Memory B cell (primary cell): ENCODE measurements around the gene MYRIP.

Source experiments
- ATAC-seq: fragments of 150-1000 bp; cut with Tn5 transposase; 2 replicates; pipeline ENCODE4 v1.10.0; 2021; ENCODE audit warnings: low read depth, mild to moderate bottlenecking, moderate library complexity
- DNase-seq, 2 donors: peaks; one replicate each; pipeline ENCODE4 v3.0.0; 2022; ENCODE audit warnings: low spot score in 2 of 2
- H3K27ac Mint-ChIP-seq: one replicate; pipeline ENCODE4 v1.8.0; 2022; ENCODE audit warnings: mild to moderate bottlenecking, moderate library complexity, mixed read lengths
- H3K27me3 Mint-ChIP-seq: one replicate; pipeline ENCODE4 v1.8.0; 2022; ENCODE audit warnings: mixed read lengths
- H3K36me3 Mint-ChIP-seq: one replicate; pipeline ENCODE4 v1.8.0; 2022; ENCODE audit warnings: mild to moderate bottlenecking, mixed read lengths
- H3K4me1 Mint-ChIP-seq: one replicate; pipeline ENCODE4 v1.8.0; 2022; ENCODE audit warnings: mixed read lengths
- H3K4me3 Mint-ChIP-seq: one replicate; pipeline ENCODE4 v1.8.0; 2022; ENCODE audit warnings: mild to moderate bottlenecking, moderate library complexity, mixed read lengths
- H3K9me3 Mint-ChIP-seq: one replicate; pipeline ENCODE4 v1.8.0; 2022; ENCODE audit warnings: mixed read lengths

The MYRIP gene

GRCh38 chr3:39980058-39980457 lies 170.6 kb downstream of the MYRIP start:
- Mint-ChIP-seq H3K4me1 (peaks cover 2% of the 10 kb centered on the region), H3K4me3 (no peak overlapping the region), H3K27me3 (no peaks in the 10 kb centered on the region), H3K27ac (no peak overlapping the region), H3K36me3 (no peaks in the 10 kb centered on the region), H3K9me3 (no peaks in the 10 kb centered on the region)
- DNase-seq, result no peak
- no peak for ATAC-seq

- Mint-ChIP-seq H3K27me3 (no peaks in the 10 kb centered on the region), H3K36me3 (no peaks in the 10 kb centered on the region), H3K4me3 (no peak overlapping the region), H3K27ac (no peak overlapping the region), H3K9me3 (no peaks in the 10 kb centered on the region), H3K4me1 (peaks cover 2% of the 10 kb centered on the region)
- ATAC-seq, result no peak
- DNase-seq, result no peak
Measured at GRCh38 chr3:39980781-39981180, 171.4 kb downstream of the MYRIP start.

GRCh38 chr3:39981547-39982184 lies 172.3 kb downstream of the MYRIP start:
- Mint-ChIP-seq H3K27me3 (no peaks in the 10 kb centered on the region), H3K4me1 (peaks cover 2% of the 10 kb centered on the region), H3K9me3 (peaks cover 2% of the 10 kb centered on the region), H3K36me3 (no peaks in the 10 kb centered on the region), H3K4me3 (no peak overlapping the region), H3K27ac (no peak overlapping the region)
- DNase-seq (no peak), ATAC-seq (no peak)

GRCh38 chr3:39982665-39983357 lies 173.4 kb downstream of the MYRIP start:
- ATAC-seq, result no peak
- Mint-ChIP-seq H3K9me3 (peaks cover 3% of the 10 kb centered on the region), H3K27me3 (peaks cover 2% of the 10 kb centered on the region), H3K27ac (no peak overlapping the region), H3K4me3 (no peak overlapping the region), H3K36me3 (no peaks in the 10 kb centered on the region), H3K4me1 (peaks cover 2% of the 10 kb centered on the region)
- no peak for DNase-seq

DNA sequence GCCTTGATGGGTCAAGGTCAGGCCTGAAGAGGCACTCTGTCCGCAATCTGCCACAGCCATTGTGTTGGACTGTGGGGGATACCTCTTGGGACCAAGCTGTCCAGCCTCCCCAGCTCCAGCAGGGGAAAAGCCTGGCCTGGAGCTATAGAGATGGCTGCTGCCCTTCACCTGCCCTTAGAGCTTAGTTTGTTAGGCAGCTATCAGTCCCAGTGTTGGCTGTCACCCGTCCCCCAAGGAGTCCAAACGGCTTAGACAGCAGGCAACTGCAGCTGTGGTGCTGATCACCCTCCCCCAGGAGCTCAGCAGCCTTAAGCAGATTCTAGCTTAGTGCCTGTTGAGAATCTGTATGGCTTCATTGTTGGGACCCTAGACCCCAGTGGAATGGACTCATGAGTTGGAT lies 180.3 kb downstream of the MYRIP start:
- Mint-ChIP-seq H3K36me3 (no peaks in the 10 kb centered on the region), H3K27ac (no peak overlapping the region), H3K27me3 (peaks cover 13% of the 10 kb centered on the region), H3K4me3 (no peak overlapping the region), H3K4me1 (no peaks in the 10 kb centered on the region), H3K9me3 (peaks cover 3% of the 10 kb centered on the region)
- no peak for DNase-seq
- ATAC-seq, result no peak

DNA sequence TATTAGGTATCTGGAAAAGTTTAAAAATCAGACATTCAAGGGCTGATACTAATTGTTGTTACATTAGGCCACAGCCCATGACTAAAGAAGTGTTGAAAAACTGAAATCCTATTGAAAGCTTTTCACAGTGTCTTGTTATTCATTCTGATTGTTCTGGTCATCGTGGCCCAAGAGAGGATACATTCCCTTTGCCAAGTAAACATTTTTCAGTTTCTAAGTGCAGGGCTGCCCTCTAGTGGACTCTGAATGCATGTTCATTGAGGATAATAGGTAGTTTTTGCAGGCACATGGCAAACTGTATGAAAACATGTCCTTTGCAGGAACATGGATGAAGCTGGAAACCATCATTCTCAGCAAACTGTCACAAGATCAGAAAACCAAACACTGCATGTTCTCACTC lies 181.1 kb downstream of the MYRIP start:
- Mint-ChIP-seq H3K9me3 (peaks cover 6% of the 10 kb centered on the region), H3K4me3 (no peak overlapping the region), H3K27me3 (peaks cover 13% of the 10 kb centered on the region), H3K4me1 (no peaks in the 10 kb centered on the region), H3K27ac (no peak overlapping the region), H3K36me3 (no peaks in the 10 kb centered on the region)
- ATAC-seq (no peak), DNase-seq (no peak)

DNA sequence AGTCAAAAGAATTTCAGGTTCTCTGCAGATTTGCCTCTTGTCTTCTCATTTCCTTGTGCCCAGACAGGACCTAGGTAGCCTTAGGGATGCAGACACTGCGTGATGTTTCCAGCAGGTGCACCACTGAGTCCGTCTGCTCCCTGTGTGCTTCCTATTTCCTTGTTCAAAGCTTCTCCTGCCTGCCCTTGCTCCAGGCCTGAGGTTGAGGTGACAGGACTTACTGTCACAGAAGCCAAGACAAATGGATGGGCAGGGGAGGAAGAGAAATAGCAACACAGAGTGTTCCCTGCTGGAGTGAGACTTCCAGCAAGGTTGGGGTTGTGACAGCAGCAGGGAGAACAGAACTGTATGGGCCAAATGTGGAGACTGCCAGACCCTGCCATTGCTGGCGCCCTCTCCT lies 199.4 kb downstream of the MYRIP start:
- Mint-ChIP-seq H3K27ac (no peak overlapping the region), H3K27me3 (no peaks in the 10 kb centered on the region), H3K36me3 (no peaks in the 10 kb centered on the region), H3K9me3 (no peaks in the 10 kb centered on the region), H3K4me3 (no peak overlapping the region), H3K4me1 (no peaks in the 10 kb centered on the region)
- ATAC-seq (no peak), DNase-seq (no peak)

GRCh38 chr3:40009991-40010390 lies 200.6 kb downstream of the MYRIP start:
- Mint-ChIP-seq H3K27me3 (no peaks in the 10 kb centered on the region), H3K27ac (no peak overlapping the region), H3K4me1 (no peaks in the 10 kb centered on the region)

DNA sequence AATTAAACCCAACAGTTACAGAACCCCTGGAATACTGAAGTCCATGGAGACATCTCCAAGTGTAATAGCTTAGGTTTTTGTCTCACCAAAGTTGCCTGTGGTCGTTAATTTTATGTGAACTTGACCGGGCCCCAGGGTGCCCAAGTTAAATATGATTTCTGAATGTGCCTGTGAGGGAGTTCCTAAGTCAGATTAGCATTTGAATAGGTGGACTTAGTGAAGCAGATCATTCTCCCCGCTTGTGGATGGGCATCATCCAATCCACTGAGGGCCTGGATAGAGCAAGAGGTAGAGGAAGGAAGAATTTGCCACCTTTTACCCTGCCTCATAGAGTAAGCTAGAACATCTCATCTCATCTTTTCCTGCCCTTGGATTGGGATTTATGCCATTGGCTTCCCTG lies 203.0 kb downstream of the MYRIP start:
- Mint-ChIP-seq H3K4me3 (no peak overlapping the region), H3K36me3 (no peaks in the 10 kb centered on the region), H3K27ac (no peak overlapping the region), H3K9me3 (no peaks in the 10 kb centered on the region), H3K4me1 (no peaks in the 10 kb centered on the region), H3K27me3 (no peaks in the 10 kb centered on the region)
- DNase-seq (no peak), ATAC-seq (no peak)

More at GRCh38 chr3:40009991-40010390, 200.6 kb downstream of the MYRIP start:
- ATAC-seq (no peak), DNase-seq (no peak)
- Mint-ChIP-seq H3K4me3 (no peak overlapping the region), H3K36me3 (no peaks in the 10 kb centered on the region), H3K9me3 (no peaks in the 10 kb centered on the region)

GRCh38 chr3:40016391-40016790 lies 207.0 kb downstream of the MYRIP start:
- Mint-ChIP-seq H3K4me1 (no peaks in the 10 kb centered on the region), H3K27me3 (peaks cover 8% of the 10 kb centered on the region), H3K9me3 (no peaks in the 10 kb centered on the region), H3K36me3 (no peaks in the 10 kb centered on the region), H3K27ac (no peak overlapping the region), H3K4me3 (no peak overlapping the region)
- DNase-seq (no peak), ATAC-seq (no peak)

- ATAC-seq (no peak), DNase-seq (no peak)
- Mint-ChIP-seq H3K9me3 (no peaks in the 10 kb centered on the region), H3K27me3 (peaks cover 14% of the 10 kb centered on the region), H3K4me1 (no peaks in the 10 kb centered on the region), H3K27ac (no peak overlapping the region), H3K4me3 (no peak overlapping the region), H3K36me3 (no peaks in the 10 kb centered on the region)
Measured at GRCh38 chr3:40018369-40018768, 209.0 kb downstream of the MYRIP start.

DNA sequence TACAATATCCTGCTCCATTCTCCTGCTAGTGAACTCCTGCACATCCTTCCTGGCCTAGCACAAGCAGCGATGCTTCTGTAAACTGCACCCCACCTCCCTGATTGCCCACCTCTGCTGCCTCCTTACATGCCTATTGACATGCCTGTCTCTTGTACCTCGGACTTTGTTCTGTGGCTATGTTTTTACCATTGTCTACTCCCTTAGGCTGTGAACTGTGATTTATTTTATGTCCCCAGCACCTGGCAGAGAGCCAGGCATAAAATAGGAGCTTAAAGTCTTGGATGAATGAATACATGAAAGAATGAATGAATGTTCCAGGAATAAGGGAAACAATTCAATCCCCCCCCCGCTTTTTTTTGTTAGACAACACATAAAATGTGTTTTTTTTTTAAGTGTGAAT lies 210.0 kb downstream of the MYRIP start:
- Mint-ChIP-seq H3K27me3 (peaks cover 17% of the 10 kb centered on the region), H3K27ac (no peak overlapping the region), H3K4me1 (no peaks in the 10 kb centered on the region), H3K36me3 (no peaks in the 10 kb centered on the region), H3K9me3 (peaks cover 2% of the 10 kb centered on the region), H3K4me3 (no peak overlapping the region)
- ATAC-seq (no peak), DNase-seq (no peak)

- Mint-ChIP-seq H3K9me3 (peaks cover 2% of the 10 kb centered on the region), H3K27ac (no peak overlapping the region), H3K36me3 (no peaks in the 10 kb centered on the region), H3K4me1 (no peaks in the 10 kb centered on the region), H3K4me3 (no peak overlapping the region), H3K27me3 (peaks cover 17% of the 10 kb centered on the region)
- ATAC-seq (no peak), DNase-seq (no peak)
Measured at GRCh38 chr3:40020689-40021088, 211.3 kb downstream of the MYRIP start.

- no peak for DNase-seq
Measured at GRCh38 chr3:40021338-40021737, 211.9 kb downstream of the MYRIP start.

GRCh38 chr3:40022297-40022827 lies 213.0 kb downstream of the MYRIP start:
- H3K9me3 Mint-ChIP-seq, result peaks cover 10% of the 10 kb centered on the region
- H3K27ac Mint-ChIP-seq, result no peak overlapping the region
- no peak for DNase-seq
- H3K36me3 Mint-ChIP-seq, result no peaks in the 10 kb centered on the region
- no peak for ATAC-seq
- H3K4me1 Mint-ChIP-seq, result no peaks in the 10 kb centered on the region
- H3K27me3 Mint-ChIP-seq, result peaks cover 17% of the 10 kb centered on the region
- no peak overlapping the region for H3K4me3 Mint-ChIP-seq

More at GRCh38 chr3:40021338-40021737, 211.9 kb downstream of the MYRIP start:
- Mint-ChIP-seq H3K27me3 (peaks cover 17% of the 10 kb centered on the region), H3K4me1 (no peaks in the 10 kb centered on the region), H3K9me3 (peaks cover 4% of the 10 kb centered on the region), H3K27ac (no peak overlapping the region), H3K4me3 (no peak overlapping the region), H3K36me3 (no peaks in the 10 kb centered on the region)
- ATAC-seq, result no peak
